Adrenal gland (tissue), 5 donors: ENCODE measurements around the gene COG7.

ENCODE experiments used
- POLR2A ChIP-seq, 2 donors: fragments of 450-650 bp; IDR thresholded peaks; one replicate each; pipeline ENCODE4 v1.6.1; 2017; ENCODE audit warnings: antibody characterized with exemption in 2 of 2, mild to moderate bottlenecking in 2 of 2, moderate library complexity in 1 of 2
- TF ChIP-seq, protein P1 (sequence below), 6 experiments: fragments of 450-650 bp in 4 of 6; fragments of 200-600 bp in 2 of 6; sonication (generic) in 1 of 6; IDR thresholded peaks; 1 replicate in 5 of 6; 2 replicates in 1 of 6; pipeline versions ENCODE4 v1.5.1 to v1.8.0; 2016 to 2021; ENCODE audit warnings: antibody characterized with exemption in 6 of 6, mild to moderate bottlenecking in 2 of 6, moderate library complexity in 1 of 6
- donor health status: DM: no; HTN: no; CAD: no.

DNA sequence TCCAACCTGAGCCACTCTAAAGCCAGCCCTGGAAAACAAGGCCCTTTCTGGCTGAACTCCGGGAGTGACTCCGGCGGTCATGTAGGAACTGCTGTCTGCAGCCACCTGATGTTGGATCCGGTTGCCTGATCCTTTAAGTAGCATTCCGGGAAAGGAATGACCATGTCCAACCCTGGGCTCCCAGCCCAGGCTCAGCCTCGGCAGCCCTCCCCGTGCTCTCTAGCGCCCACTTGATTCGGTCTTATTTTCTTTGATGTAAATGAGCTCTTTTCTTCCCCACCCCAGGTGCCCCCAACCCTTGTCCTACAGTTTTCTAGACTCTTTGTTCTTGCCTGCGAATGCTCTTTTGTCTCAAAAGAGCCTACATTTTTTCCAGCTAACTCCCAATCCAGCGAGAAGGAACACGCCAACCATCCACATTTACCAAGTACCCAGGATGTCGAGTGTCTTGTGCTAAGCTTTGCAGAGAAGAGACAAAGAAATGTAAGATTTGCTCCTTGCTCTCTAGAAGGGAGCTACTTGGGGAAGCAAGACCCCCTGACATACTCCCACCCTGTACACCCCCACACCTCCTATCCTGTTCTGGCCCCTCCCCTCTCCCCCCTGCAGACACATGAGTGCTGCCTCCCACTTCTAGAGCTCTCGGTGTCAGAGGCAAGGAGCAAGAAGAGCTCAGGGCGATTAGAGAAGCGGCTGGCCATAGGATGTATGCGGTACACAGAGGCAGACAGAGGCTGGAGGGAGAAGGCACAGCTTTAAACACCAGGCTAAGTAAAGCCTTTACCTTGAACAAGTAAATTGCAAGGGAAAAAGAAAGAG lies 53.8 kb downstream of the COG7 start:
- TF ChIP-seq, protein P1, sequence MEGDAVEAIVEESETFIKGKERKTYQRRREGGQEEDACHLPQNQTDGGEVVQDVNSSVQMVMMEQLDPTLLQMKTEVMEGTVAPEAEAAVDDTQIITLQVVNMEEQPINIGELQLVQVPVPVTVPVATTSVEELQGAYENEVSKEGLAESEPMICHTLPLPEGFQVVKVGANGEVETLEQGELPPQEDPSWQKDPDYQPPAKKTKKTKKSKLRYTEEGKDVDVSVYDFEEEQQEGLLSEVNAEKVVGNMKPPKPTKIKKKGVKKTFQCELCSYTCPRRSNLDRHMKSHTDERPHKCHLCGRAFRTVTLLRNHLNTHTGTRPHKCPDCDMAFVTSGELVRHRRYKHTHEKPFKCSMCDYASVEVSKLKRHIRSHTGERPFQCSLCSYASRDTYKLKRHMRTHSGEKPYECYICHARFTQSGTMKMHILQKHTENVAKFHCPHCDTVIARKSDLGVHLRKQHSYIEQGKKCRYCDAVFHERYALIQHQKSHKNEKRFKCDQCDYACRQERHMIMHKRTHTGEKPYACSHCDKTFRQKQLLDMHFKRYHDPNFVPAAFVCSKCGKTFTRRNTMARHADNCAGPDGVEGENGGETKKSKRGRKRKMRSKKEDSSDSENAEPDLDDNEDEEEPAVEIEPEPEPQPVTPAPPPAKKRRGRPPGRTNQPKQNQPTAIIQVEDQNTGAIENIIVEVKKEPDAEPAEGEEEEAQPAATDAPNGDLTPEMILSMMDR (IDR thresholded peaks at IDR 0.05): no peak
- no peak for TF ChIP-seq POLR2A (IDR thresholded peaks at IDR 0.05)
